Skeletal muscle tissue (tissue), 1 donor: ENCODE data around the gene MCHR1. TPM values are rescaled to one million over a fixed set of nuclear protein-coding genes. Genes with fewer than 3 reads are reported as not detected.

Experiments
- total RNA-seq: library from RNA; depleted of rRNA; stranded (reverse); fragments of >200 nt; gene quantifications from one replicate; pipeline ENCODE4 v1.2.3, GENCODE V29; 2014

Gene MCHR1
- total RNA-seq, 1 donor from 2014 or later, result 1.6 TPM

Other genes starting within 250 kb of the MCHR1 start
- gene MRTFA, start 42.8 kb upstream of the MCHR1 start, total RNA-seq, result 25.6 TPM
- 12.5 TPM for gene SLC25A17, start 139.9 kb downstream of the MCHR1 start, total RNA-seq
- gene ST13, start 177.2 kb downstream of the MCHR1 start, total RNA-seq, result 203 TPM
- gene XPNPEP3, start 177.7 kb downstream of the MCHR1 start, total RNA-seq, result 8.9 TPM
- gene DNAJB7, start 182.6 kb downstream of the MCHR1 start, total RNA-seq, result not detected